Vagina (tissue), 2 donors: Measurements from ENCODE around the gene SUGCT.

Source experiments
- POLR2A ChIP-seq, 2 donors: fragments of 450-650 bp; IDR thresholded peaks; one replicate each; pipeline ENCODE4 v1.6.1; 2017; ENCODE audit warnings: antibody characterized with exemption in 2 of 2, mild to moderate bottlenecking in 2 of 2, moderate library complexity in 2 of 2
- POLR2AphosphoS5 ChIP-seq, 2 donors: sonication (generic); formaldehyde crosslinking; IDR thresholded peaks; one replicate each; pipeline ENCODE4 v1.9.0; 2017; ENCODE audit warnings: antibody characterized with exemption in 2 of 2, mild to moderate bottlenecking in 2 of 2, low read depth in 1 of 2; ENCODE audit not compliant: insufficient read depth in 1 of 2
- TF ChIP-seq, protein P1 (sequence below), 3 experiments: fragments of 450-650 bp in 2 of 3; fragments of 200-600 bp in 1 of 3; sonication (generic) in 1 of 3; IDR thresholded peaks; one replicate each; pipeline ENCODE4 v1.5.1; 2017 to 2019; ENCODE audit warnings: antibody characterized with exemption in 3 of 3, mild to moderate bottlenecking in 2 of 3, moderate library complexity in 2 of 3

DNA sequence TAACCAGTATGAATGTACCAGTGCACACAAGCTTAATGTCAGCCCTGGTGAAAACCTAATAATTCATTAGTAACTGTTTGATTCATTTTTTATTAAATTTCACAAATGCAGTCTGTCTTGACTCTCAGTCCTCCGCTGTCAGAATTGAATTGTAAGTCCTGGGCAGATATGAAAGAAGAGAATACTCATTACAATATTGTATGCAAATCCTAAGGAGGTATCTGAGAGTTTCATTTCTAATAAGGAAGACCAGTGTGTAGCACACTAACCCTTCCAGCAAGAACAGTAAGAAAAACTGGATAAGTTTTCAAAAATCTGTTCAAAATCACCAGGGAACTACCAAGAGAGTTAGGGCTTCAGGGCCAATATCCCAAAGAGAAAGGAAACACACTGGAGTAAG, 652.1 kb downstream of the SUGCT start:
- TF ChIP-seq POLR2A (IDR thresholded peaks at IDR 0.05) (no peak), POLR2AphosphoS5 (IDR thresholded peaks at IDR 0.05; ENCODE audit: insufficient read depth in 1 of 2, low read depth in 1 of 2) (no peak)
- TF ChIP-seq, protein P1, sequence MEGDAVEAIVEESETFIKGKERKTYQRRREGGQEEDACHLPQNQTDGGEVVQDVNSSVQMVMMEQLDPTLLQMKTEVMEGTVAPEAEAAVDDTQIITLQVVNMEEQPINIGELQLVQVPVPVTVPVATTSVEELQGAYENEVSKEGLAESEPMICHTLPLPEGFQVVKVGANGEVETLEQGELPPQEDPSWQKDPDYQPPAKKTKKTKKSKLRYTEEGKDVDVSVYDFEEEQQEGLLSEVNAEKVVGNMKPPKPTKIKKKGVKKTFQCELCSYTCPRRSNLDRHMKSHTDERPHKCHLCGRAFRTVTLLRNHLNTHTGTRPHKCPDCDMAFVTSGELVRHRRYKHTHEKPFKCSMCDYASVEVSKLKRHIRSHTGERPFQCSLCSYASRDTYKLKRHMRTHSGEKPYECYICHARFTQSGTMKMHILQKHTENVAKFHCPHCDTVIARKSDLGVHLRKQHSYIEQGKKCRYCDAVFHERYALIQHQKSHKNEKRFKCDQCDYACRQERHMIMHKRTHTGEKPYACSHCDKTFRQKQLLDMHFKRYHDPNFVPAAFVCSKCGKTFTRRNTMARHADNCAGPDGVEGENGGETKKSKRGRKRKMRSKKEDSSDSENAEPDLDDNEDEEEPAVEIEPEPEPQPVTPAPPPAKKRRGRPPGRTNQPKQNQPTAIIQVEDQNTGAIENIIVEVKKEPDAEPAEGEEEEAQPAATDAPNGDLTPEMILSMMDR (IDR thresholded peaks at IDR 0.05): no peak
